Activated T-helper 17 cell treated with anti-CD3 and anti-CD28 coated beads, Interleukin-2, amount 50 U/mL, for 72 hours (primary cell): ENCODE measurements around the gene CFHR4. TPM values are rescaled to one million over a fixed set of nuclear protein-coding genes. Genes with fewer than 3 reads are reported as not detected.
"Not testable (repeated sequence)": the region's sequence is repeated elsewhere in the genome, so short reads cannot be mapped to it uniquely, and the experiment has no call there.

ENCODE experiments used
- ATAC-seq: fragments of 150-1000 bp; cut with Tn5 transposase; replicated peaks from 2 replicates; pipeline ENCODE4 v1.10.0; 2021; ENCODE audit warnings: mild to moderate bottlenecking, moderate library complexity
- H3K27ac Mint-ChIP-seq: one replicate; pipeline ENCODE4 v1.8.0; 2022; ENCODE audit warnings: mixed read lengths
- H3K27me3 Mint-ChIP-seq: one replicate; pipeline ENCODE4 v1.8.0; 2022; ENCODE audit warnings: mixed read lengths
- H3K36me3 Mint-ChIP-seq: one replicate; pipeline ENCODE4 v1.8.0; 2022; ENCODE audit warnings: low read depth, mild to moderate bottlenecking, mixed read lengths
- H3K4me1 Mint-ChIP-seq: one replicate; pipeline ENCODE4 v1.8.0; 2022; ENCODE audit warnings: mixed read lengths
- H3K4me3 Mint-ChIP-seq: one replicate; pipeline ENCODE4 v1.8.0; 2022; ENCODE audit warnings: mild to moderate bottlenecking, mixed read lengths
- H3K9me3 Mint-ChIP-seq: one replicate; pipeline ENCODE4 v1.8.0; 2022; ENCODE audit warnings: mixed read lengths
- total RNA-seq, 2 donors: library from RNA; stranded (reverse); gene quantifications; one replicate each; pipeline ENCODE4 v1.2.3, GENCODE V29; 2022

The CFHR4 gene
- total RNA-seq = not detected

GRCh38 chr1:196887515-196888239, at the start of gene CFHR4:
TSS of gene CFHR4 (plus strand) at chr1:196888052. CDS start at chr1:196888151, 99 bp downstream.
- no peak within 1 kb of the TSS for H3K27ac Mint-ChIP-seq
- H3K36me3 Mint-ChIP-seq = no peaks in the 10 kb centered on the region
- no peak within 1 kb of the TSS for H3K4me3 Mint-ChIP-seq
- H3K4me1 Mint-ChIP-seq = no peaks in the 10 kb centered on the region
- peaks cover 7% of the 10 kb centered on the region for H3K27me3 Mint-ChIP-seq
- no peak for ATAC-seq
- peaks cover 4% of the 10 kb centered on the region for H3K9me3 Mint-ChIP-seq

- H3K4me1 Mint-ChIP-seq, ATAC-seq, H3K9me3 Mint-ChIP-seq, H3K27me3 Mint-ChIP-seq, H3K4me3 Mint-ChIP-seq, H3K36me3 Mint-ChIP-seq, H3K27ac Mint-ChIP-seq: not testable (repeated sequence)
Measured at GRCh38 chr1:196849613-196850492, 38.0 kb upstream of the CFHR4 start.

GRCh38 chr1:196856053-196856452, 31.8 kb upstream of the CFHR4 start:
- H3K9me3 Mint-ChIP-seq = no peaks in the 10 kb centered on the region
- H3K36me3 Mint-ChIP-seq = no peaks in the 10 kb centered on the region
- H3K27ac Mint-ChIP-seq = no peak overlapping the region

GRCh38 chr1:196857188-196857587, 30.7 kb upstream of the CFHR4 start:
- H3K4me3 Mint-ChIP-seq = no peak overlapping the region
- no peaks in the 10 kb centered on the region for H3K9me3 Mint-ChIP-seq
- no peaks in the 10 kb centered on the region for H3K36me3 Mint-ChIP-seq
- H3K4me1 Mint-ChIP-seq = no peaks in the 10 kb centered on the region
- no peak for ATAC-seq
- H3K27me3 Mint-ChIP-seq = no peaks in the 10 kb centered on the region
- no peak overlapping the region for H3K27ac Mint-ChIP-seq

More at GRCh38 chr1:196856053-196856452, 31.8 kb upstream of the CFHR4 start:
- H3K4me1 Mint-ChIP-seq = no peaks in the 10 kb centered on the region
- H3K27me3 Mint-ChIP-seq = no peaks in the 10 kb centered on the region
- H3K4me3 Mint-ChIP-seq = no peak overlapping the region
- ATAC-seq = no peak

GRCh38 chr1:196858811-196859210, 29.0 kb upstream of the CFHR4 start:
- Mint-ChIP-seq H3K36me3 (no peaks in the 10 kb centered on the region), H3K27me3 (peaks cover 9% of the 10 kb centered on the region), H3K4me1 (no peaks in the 10 kb centered on the region), H3K27ac (no peak overlapping the region), H3K4me3 (no peak overlapping the region), H3K9me3 (peaks cover 5% of the 10 kb centered on the region)
- no peak for ATAC-seq

GRCh38 chr1:196860323-196860884, 27.4 kb upstream of the CFHR4 start:
- Mint-ChIP-seq H3K27ac (no peak overlapping the region), H3K27me3 (peaks cover 17% of the 10 kb centered on the region), H3K36me3 (no peaks in the 10 kb centered on the region), H3K4me1 (no peaks in the 10 kb centered on the region), H3K4me3 (no peak overlapping the region), H3K9me3 (peaks cover 12% of the 10 kb centered on the region)
- ATAC-seq = no peak

- Mint-ChIP-seq H3K27me3 (peaks cover 17% of the 10 kb centered on the region), H3K4me3 (no peak overlapping the region)
Measured at GRCh38 chr1:196861429-196861828, 26.4 kb upstream of the CFHR4 start.

GRCh38 chr1:196866974-196867373, 20.9 kb upstream of the CFHR4 start:
- Mint-ChIP-seq H3K27ac (no peak overlapping the region), H3K4me1 (no peaks in the 10 kb centered on the region), H3K4me3 (no peak overlapping the region), H3K27me3 (peaks cover 17% of the 10 kb centered on the region), H3K36me3 (no peaks in the 10 kb centered on the region), H3K9me3 (peaks cover 12% of the 10 kb centered on the region)
- no peak for ATAC-seq

More at GRCh38 chr1:196861429-196861828, 26.4 kb upstream of the CFHR4 start:
- H3K9me3 Mint-ChIP-seq = peaks cover 12% of the 10 kb centered on the region
- no peaks in the 10 kb centered on the region for H3K36me3 Mint-ChIP-seq
- no peak for ATAC-seq
- H3K4me1 Mint-ChIP-seq = no peaks in the 10 kb centered on the region
- no peak overlapping the region for H3K27ac Mint-ChIP-seq

- no peaks in the 10 kb centered on the region for H3K4me1 Mint-ChIP-seq
- H3K27ac Mint-ChIP-seq = no peak overlapping the region
- H3K4me3 Mint-ChIP-seq = no peak overlapping the region
- H3K27me3 Mint-ChIP-seq = peaks cover 4% of the 10 kb centered on the region
- no peaks in the 10 kb centered on the region for H3K36me3 Mint-ChIP-seq
- no peaks in the 10 kb centered on the region for H3K9me3 Mint-ChIP-seq
- ATAC-seq = no peak
Measured at GRCh38 chr1:196873385-196873784, 14.5 kb upstream of the CFHR4 start.

GRCh38 chr1:196875935-196876334, 11.9 kb upstream of the CFHR4 start:
- no peaks in the 10 kb centered on the region for H3K36me3 Mint-ChIP-seq
- H3K27me3 Mint-ChIP-seq = peaks cover 4% of the 10 kb centered on the region
- H3K9me3 Mint-ChIP-seq = no peaks in the 10 kb centered on the region
- H3K4me1 Mint-ChIP-seq = no peaks in the 10 kb centered on the region
- no peak overlapping the region for H3K27ac Mint-ChIP-seq
- no peak for ATAC-seq
- no peak overlapping the region for H3K4me3 Mint-ChIP-seq

GRCh38 chr1:196877964-196878363, 9.9 kb upstream of the CFHR4 start:
- H3K36me3 Mint-ChIP-seq = no peaks in the 10 kb centered on the region
- H3K9me3 Mint-ChIP-seq = peaks cover under 1% of the 10 kb centered on the region
- H3K27ac Mint-ChIP-seq = no peak overlapping the region
- ATAC-seq = no peak
- H3K4me3 Mint-ChIP-seq = no peak overlapping the region
- peaks cover 8% of the 10 kb centered on the region for H3K27me3 Mint-ChIP-seq
- no peaks in the 10 kb centered on the region for H3K4me1 Mint-ChIP-seq

- ATAC-seq, H3K4me3 Mint-ChIP-seq, H3K4me1 Mint-ChIP-seq, H3K27me3 Mint-ChIP-seq, H3K36me3 Mint-ChIP-seq, H3K9me3 Mint-ChIP-seq, H3K27ac Mint-ChIP-seq: not testable (repeated sequence)
Measured at GRCh38 chr1:196886560-196886959, 1.3 kb upstream of the CFHR4 start.

GRCh38 chr1:196890668-196891067, 2.8 kb downstream of the CFHR4 start:
- Mint-ChIP-seq H3K27me3 (peaks cover 11% of the 10 kb centered on the region), H3K27ac (no peak overlapping the region), H3K9me3 (no peaks in the 10 kb centered on the region), H3K36me3 (no peaks in the 10 kb centered on the region), H3K4me3 (no peak overlapping the region), H3K4me1 (no peaks in the 10 kb centered on the region)
- no peak for ATAC-seq

- no peak for ATAC-seq
- H3K27ac Mint-ChIP-seq = no peak overlapping the region
- H3K27me3 Mint-ChIP-seq = peaks cover 11% of the 10 kb centered on the region
Measured at GRCh38 chr1:196891251-196891650, 3.4 kb downstream of the CFHR4 start.

GRCh38 chr1:196896355-196896754, 8.5 kb downstream of the CFHR4 start:
- H3K4me3 Mint-ChIP-seq = no peak overlapping the region

More at GRCh38 chr1:196891251-196891650, 3.4 kb downstream of the CFHR4 start:
- no peak overlapping the region for H3K4me3 Mint-ChIP-seq
- H3K36me3 Mint-ChIP-seq = no peaks in the 10 kb centered on the region
- no peaks in the 10 kb centered on the region for H3K4me1 Mint-ChIP-seq
- H3K9me3 Mint-ChIP-seq = no peaks in the 10 kb centered on the region

More at GRCh38 chr1:196896355-196896754, 8.5 kb downstream of the CFHR4 start:
- Mint-ChIP-seq H3K27ac (no peak overlapping the region), H3K9me3 (no peaks in the 10 kb centered on the region), H3K4me1 (no peaks in the 10 kb centered on the region), H3K27me3 (peaks cover 21% of the 10 kb centered on the region), H3K36me3 (no peaks in the 10 kb centered on the region)
- ATAC-seq = no peak
